HG03565 (cell line): Measurements from ENCODE around the gene POLR1D.

Experiments
- ATAC-seq: cut with Tn5 transposase; IDR thresholded peaks from one replicate; pipeline ENCODE4 v1.9.1; 2021; ENCODE audit warnings: mild to moderate bottlenecking, moderate library complexity; ENCODE audit not compliant: unreplicated experiment

POLR1D gene

DNA sequence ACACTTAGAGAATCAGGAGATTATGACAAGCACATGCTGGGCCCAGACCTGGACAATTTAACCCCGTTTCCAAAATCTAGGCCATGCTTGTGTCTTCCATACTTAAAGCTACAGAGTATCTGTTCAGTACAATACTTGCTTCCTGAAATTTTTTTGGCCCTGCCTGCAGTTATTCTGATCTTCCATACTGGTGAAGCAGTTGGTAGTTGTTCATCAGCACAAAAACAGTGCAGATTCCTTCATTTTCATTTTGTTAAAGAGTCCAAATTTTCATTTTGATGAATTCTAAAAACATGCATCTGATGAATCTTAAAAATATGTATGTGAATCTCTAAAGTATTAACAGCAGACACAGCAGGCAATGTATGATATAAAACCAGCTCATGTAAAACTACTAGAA lies 49.2 kb downstream of the POLR1D start:
- no peak for ATAC-seq

GRCh38 chr13:27672025-27672424 lies 50.3 kb downstream of the POLR1D start:
- no peak for ATAC-seq
